SU-DHL-6 (cell line): Measurements from ENCODE around the gene PTGES2.

ENCODE experiments used
- H2AFZ ChIP-seq: fragments of 200-600 bp; sonication (generic); 2 replicates; pipeline ENCODE4 v1.6.1; 2014; ENCODE audit warnings: low read depth, mild to moderate bottlenecking, moderate library complexity, mixed read lengths, antibody characterized with exemption, low read length; ENCODE audit not compliant: severe bottlenecking
- H3F3A ChIP-seq: fragments of 200-600 bp; shearing (Covaris generic); 2 replicates; pipeline ENCODE4 v1.6.0; 2016; ENCODE audit warnings: antibody characterized with exemption, mild to moderate bottlenecking; ENCODE audit not compliant: insufficient read depth
- H3K27ac ChIP-seq: fragments of 200-600 bp; sonication (generic); 2 replicates; pipeline ENCODE4 v1.5.1; 2016; ENCODE audit warnings: low read depth, mild to moderate bottlenecking, low read length, moderate library complexity, mixed read lengths
- H3K27me3 ChIP-seq: fragments of 200-600 bp; sonication (generic), shearing (Covaris generic); 2 replicates; pipeline ENCODE4 v1.6.0; 2014; ENCODE audit warnings: mild to moderate bottlenecking, low read length
- H3K36me3 ChIP-seq: fragments of 200-600 bp; sonication (generic); 2 replicates; pipeline ENCODE4 v1.6.1; 2014; ENCODE audit warnings: mild to moderate bottlenecking, low read length, mixed read lengths
- H3K4me2 ChIP-seq: fragments of 300-600, 200-600 bp; shearing (Covaris generic), sonication (generic); 2 replicates; pipeline ENCODE4 v1.6.0; 2014; ENCODE audit warnings: low read length, low read depth, mild to moderate bottlenecking; ENCODE audit not compliant: poor library complexity, severe bottlenecking
- H3K4me3 ChIP-seq: fragments of 200-600 bp; sonication (generic); 2 replicates; pipeline ENCODE4 v1.5.1; 2014; ENCODE audit warnings: antibody characterized with exemption, low read length, mild to moderate bottlenecking, mixed read lengths; ENCODE audit not compliant: insufficient read depth, poor library complexity, severe bottlenecking
- H3K79me2 ChIP-seq: fragments of 200-600 bp; sonication (generic); 2 replicates; pipeline ENCODE4 v1.6.1; 2014; ENCODE audit warnings: mild to moderate bottlenecking, low read length, moderate library complexity; ENCODE audit not compliant: insufficient read depth
- H3K9ac ChIP-seq: fragments of 200-600 bp; sonication (generic); 2 replicates; pipeline ENCODE4 v1.7.0; 2014; ENCODE audit warnings: mild to moderate bottlenecking, low read length
- H3K9me2 ChIP-seq: fragments of 200-600 bp; sonication (generic); replicated peaks from 2 replicates; pipeline ENCODE4 v1.6.1; 2014; ENCODE audit warnings: low read length; ENCODE audit not compliant: insufficient read depth
- H3K9me3 ChIP-seq: fragments of 200-600 bp; sonication (generic); 2 replicates; pipeline ENCODE4 v1.6.1; 2014; ENCODE audit warnings: low read length, mixed read lengths; ENCODE audit not compliant: insufficient read depth
- H4K20me1 ChIP-seq: fragments of 200-600 bp; sonication (generic); 2 replicates; pipeline ENCODE4 v1.6.1; 2014; ENCODE audit warnings: low read depth, mild to moderate bottlenecking, antibody characterized with exemption, low read length, moderate library complexity, mixed read lengths
- CTCF ChIP-seq: fragments of 200-600 bp; sonication (generic); IDR thresholded peaks from one replicate; pipeline ENCODE4 v1.5.1; 2017; ENCODE audit warnings: antibody characterized with exemption, mild to moderate bottlenecking, low read length, moderate library complexity; ENCODE audit not compliant: insufficient read depth, poor library complexity, severe bottlenecking
- EZH2phosphoT487 ChIP-seq: fragments of 200-600 bp; sonication (generic), shearing (Covaris generic); conservative IDR thresholded peaks from 2 replicates; pipeline ENCODE4 v1.6.1; 2018; ENCODE audit warnings: mild to moderate bottlenecking, antibody characterized with exemption, low read length, moderate library complexity, mixed read lengths

PTGES2 gene

GRCh38 chr9:128085943-128086342 lies 41.6 kb downstream of the PTGES2 start:
- Histone ChIP-seq H3K9ac (no peak overlapping the region), H3K9me3 (no peaks in the 10 kb centered on the region), H2AFZ (no peak overlapping the region), H3F3A (0 out of 2 replicates have a peak, but pooled peaks cover 18% of the 10 kb centered on the region), H3K27me3 (no peaks in the 10 kb centered on the region), H3K4me3 (no peak overlapping the region), H3K4me2 (no peak overlapping the region), H4K20me1 (no peaks in the 10 kb centered on the region), H3K36me3 (no peaks in the 10 kb centered on the region; the same call in 1 of the 2 replicates), H3K27ac (no peak overlapping the region), H3K79me2 (peaks cover 77% of the 10 kb centered on the region), H3K9me2 (no peaks in the 10 kb centered on the region)
- TF ChIP-seq CTCF: no peak

GRCh38 chr9:128084746-128085145 lies 42.8 kb downstream of the PTGES2 start:
- Histone ChIP-seq H3K79me2 (peaks cover 78% of the 10 kb centered on the region), H3K9me2 (no peaks in the 10 kb centered on the region), H3K4me2 (no peak overlapping the region), H3K27me3 (no peaks in the 10 kb centered on the region), H3K36me3 (no peaks in the 10 kb centered on the region; the same call in 1 of the 2 replicates), H3K27ac (no peak overlapping the region), H3K9ac (no peak overlapping the region), H3K4me3 (no peak overlapping the region), H2AFZ (no peak overlapping the region), H3K9me3 (no peaks in the 10 kb centered on the region), H4K20me1 (no peaks in the 10 kb centered on the region), H3F3A (0 out of 2 replicates have a peak, but pooled peaks cover 18% of the 10 kb centered on the region)
- TF ChIP-seq EZH2phosphoT487 (no peak), CTCF (no peak)

- Histone ChIP-seq H3K36me3 (no peaks in the 10 kb centered on the region; the same call in 1 of the 2 replicates), H3K9ac (no peak overlapping the region), H4K20me1 (no peaks in the 10 kb centered on the region), H3K4me2 (no peak overlapping the region), H3F3A (0 out of 2 replicates have a peak, but pooled peaks cover 14% of the 10 kb centered on the region), H2AFZ (no peak overlapping the region), H3K9me3 (no peaks in the 10 kb centered on the region), H3K4me3 (no peak overlapping the region), H3K79me2 (peaks cover 78% of the 10 kb centered on the region), H3K9me2 (no peaks in the 10 kb centered on the region), H3K27me3 (no peaks in the 10 kb centered on the region), H3K27ac (peak overlapping the region; percentile 27)
- TF ChIP-seq CTCF: no peak
- no peak for TF ChIP-seq EZH2phosphoT487
Measured at GRCh38 chr9:128082151-128082550, 45.4 kb downstream of the PTGES2 start.

- Histone ChIP-seq H4K20me1 (no peaks in the 10 kb centered on the region), H3K9me3 (no peaks in the 10 kb centered on the region), H3K79me2 (peaks cover 80% of the 10 kb centered on the region), H3K9ac (no peak overlapping the region), H3K27ac (no peak overlapping the region), H3K4me3 (no peak overlapping the region), H3F3A (0 out of 2 replicates have a peak, but pooled peaks cover 14% of the 10 kb centered on the region), H3K27me3 (no peaks in the 10 kb centered on the region), H3K4me2 (no peak overlapping the region), H3K9me2 (no peaks in the 10 kb centered on the region), H3K36me3 (no peaks in the 10 kb centered on the region; the same call in 1 of the 2 replicates), H2AFZ (no peak overlapping the region)
- TF ChIP-seq CTCF: no peak
- TF ChIP-seq EZH2phosphoT487: no peak
Measured at GRCh38 chr9:128081056-128081455, 46.5 kb downstream of the PTGES2 start.
